HG03103 (cell line): ENCODE results near the gene FDXR.

Experiments
- ATAC-seq: cut with Tn5 transposase; IDR thresholded peaks from one replicate; pipeline ENCODE4 v1.9.1; 2021; ENCODE audit warnings: low read depth; ENCODE audit not compliant: unreplicated experiment

Gene FDXR

DNA sequence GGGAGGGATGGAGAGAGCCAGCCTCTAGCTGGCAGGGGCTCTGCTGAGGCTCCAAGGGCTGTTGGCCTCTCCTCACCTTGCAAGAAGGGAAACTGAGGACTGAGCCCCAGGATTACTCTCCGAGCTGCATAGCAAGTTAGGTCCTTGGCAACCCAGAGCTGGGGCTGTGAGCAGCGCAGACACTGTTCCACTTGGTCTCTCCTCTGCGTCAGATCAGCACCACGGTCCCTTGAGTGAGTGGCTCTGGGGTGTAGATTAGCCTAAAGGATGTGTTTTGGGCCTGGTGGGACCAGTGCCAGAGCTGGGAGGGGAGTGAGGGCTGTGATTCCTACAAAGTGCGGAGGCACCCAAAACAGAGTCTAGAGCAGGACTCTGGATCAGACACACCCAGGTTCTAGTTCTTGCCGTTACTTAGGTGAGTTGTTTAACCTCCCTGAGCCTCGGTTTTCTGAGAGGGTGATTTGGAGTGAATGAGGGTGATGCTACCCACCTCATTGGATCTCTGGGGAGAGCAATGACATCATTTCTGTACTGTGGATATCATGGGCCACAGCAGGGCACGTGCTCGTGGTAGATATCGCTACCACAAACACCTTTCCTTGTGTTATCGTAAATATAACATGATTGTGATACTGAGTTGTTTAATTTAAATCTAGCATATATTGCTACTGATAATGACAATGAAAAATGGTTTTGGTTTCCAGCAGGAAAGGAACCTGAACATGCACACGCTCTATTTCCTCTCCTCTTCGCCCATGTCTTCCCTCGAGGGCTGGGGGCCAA is 28.8 kb upstream of the FDXR start:
- ATAC-seq: no peak

DNA sequence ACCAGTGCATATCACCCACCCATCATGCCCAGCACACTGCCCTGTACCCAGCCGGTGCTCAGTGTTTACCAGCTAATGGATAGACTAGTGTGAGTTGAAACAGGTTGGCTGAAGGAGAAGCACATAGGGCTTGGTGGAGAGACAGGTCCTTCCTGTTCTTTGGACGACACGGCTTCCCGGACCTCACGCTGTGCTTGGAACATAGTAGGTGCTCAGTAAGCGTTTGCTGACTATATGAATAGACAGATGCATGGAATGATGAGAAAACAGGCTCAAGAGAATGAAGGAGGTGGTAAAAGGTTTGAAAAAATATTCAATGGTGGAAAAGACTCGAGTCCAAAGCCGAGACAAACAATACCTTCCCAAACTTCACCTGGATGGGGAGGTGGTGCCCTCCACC is 27.4 kb upstream of the FDXR start:
- ATAC-seq: no peak

GRCh38 chr17:74898376-74898946 is 25.7 kb upstream of the FDXR start:
- no peak for ATAC-seq

GRCh38 chr17:74893936-74894671 is 21.3 kb upstream of the FDXR start:
- no peak for ATAC-seq

- ATAC-seq: no peak
Measured at GRCh38 chr17:74892974-74893911, 20.4 kb upstream of the FDXR start, which contains the start of gene FADS6. FADS6 (minus strand) TSS chr17:74893633; CDS start chr17:74893595, 38 bp downstream.

DNA sequence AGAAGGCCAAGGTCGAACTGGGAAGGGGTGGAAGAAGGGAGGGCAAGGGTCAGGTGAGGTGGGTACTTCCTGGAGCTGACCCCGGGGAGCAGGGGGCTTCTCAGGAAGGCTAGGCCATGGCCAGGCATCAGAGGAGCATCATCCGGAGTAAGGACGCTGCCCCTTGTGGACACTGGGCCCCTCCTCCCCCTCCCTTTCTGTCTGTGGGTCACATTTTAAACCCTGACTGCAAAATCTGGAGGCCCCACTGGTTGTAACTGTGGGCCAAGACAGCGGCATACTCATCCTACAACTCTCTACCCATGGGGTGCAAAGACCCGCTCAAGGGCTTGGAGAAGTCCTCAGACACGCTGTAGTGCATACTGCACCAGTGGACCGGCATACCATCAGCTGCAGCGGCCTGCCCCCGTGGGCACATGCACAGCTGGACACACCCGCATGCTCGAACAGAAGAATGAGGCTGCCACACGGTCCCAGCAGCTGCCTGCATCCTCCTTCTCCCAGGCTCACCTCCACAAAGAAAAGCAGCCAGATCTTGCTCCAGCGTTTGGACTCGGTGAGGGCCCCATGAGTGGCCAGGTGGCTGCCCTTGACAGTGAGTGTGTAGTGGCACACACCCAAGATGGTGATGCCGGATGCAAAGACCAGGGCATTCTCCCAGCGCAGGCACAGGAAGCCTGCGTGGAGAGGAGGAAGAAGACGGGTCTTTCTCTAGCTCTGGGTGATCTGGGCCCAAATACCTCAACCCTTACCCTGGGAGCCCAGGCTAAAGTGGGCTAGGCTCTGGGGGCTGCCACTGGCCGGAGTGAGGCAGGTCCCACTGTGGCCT is 19.4 kb upstream of the FDXR start:
- no peak for ATAC-seq

DNA sequence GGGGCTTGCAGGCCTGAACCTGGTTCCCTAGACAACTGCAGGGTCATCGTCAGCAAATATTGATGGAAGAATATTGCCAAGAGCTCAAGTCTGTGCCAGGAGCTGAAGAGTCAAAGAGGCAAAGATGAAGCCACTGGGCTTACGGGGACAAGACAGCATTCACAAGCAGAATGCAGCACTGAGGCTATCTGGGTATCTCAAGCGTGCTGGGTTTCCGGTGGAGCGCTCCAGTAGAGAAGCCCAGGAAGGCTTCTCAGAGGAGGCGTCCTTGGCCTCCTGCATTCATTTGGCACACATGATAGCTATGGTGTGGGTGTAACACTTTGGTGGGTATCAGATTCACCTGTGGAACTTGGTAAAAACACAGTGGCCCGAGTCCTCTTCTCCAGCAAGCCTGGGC is 17.8 kb upstream of the FDXR start:
- no peak for ATAC-seq

DNA sequence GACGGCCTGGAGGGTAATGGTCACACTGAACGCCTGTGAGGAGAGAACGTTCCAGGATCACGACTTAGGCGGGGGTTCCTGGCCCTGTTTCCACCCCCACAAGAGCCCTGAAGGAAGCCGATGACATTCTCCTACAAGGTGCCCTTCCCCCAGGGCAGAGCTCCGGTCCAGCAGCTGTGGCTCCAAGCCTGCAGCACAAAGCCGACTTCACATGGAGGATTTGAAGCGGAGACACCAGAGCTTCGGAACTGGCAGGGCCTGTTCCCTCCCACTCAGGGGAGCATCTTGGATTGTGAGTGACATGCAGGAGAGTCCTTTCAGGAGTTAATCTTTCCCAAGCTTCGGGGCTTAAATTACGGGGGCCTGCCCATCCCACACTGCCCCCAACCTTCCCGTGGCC is 15.7 kb upstream of the FDXR start:
- no peak for ATAC-seq

DNA sequence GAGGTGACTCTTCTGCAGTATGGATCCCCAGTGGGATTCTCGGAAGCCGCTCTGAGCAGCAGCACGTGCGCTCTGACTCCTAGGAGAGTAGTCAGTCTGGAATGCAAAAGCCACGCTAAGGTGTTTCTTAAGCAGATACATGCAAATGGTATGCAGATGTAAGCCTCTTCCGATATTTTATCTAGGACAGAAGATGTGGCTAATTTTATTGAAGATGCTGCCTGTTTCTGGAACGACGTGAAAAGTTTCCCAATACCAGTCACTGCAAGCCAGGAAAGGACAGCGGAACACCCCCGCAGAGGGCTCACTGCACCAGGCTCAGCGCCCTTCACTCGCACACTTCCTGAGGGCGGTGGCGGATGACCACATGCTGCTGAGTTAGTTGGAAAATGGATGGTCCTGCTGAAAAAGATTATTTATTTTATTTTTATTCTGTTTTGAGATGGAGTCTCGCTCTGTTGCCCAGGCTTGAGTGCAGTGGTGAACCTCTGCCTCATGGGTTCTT is 10.5 kb upstream of the FDXR start:
- ATAC-seq: no peak

DNA sequence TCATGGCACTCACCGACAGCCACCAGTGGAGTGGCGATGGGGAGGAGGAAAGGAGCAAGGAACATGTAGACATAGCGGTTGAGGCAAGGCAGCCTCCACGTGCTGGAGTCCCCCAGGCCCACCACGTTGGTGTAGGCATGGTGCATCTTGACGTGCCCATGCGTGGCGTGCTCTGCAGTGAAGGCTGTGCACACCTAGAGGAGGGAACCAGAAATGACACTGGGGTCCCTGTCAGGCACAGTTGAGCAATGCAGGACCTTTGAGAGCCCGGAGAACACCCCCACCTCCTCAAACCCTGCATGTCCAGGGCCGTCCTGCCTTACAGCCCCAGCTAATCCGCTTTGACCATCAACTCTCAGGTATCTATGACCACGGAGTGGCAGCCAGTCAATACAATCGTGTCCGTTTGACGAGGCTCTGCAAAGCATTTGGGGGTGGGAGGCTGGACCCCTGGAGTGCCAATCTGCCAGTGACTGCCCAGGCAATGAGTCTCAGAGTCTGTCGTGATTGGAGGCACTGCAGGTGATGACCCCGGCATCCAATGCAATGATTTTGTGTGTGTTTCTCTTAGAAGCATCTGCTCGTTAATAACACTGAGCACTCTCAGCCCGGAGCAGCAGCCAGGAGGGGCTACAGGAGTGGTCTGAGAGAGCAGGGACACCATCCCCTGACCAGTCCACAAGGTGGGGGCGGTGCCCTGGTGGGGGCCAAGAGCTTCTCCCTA is 9.9 kb upstream of the FDXR start:
- no peak for ATAC-seq

- no peak for ATAC-seq
Measured at GRCh38 chr17:74881073-74881472, 8.3 kb upstream of the FDXR start.

- ATAC-seq: no peak
Measured at GRCh38 chr17:74879308-74879707, 6.5 kb upstream of the FDXR start.

DNA sequence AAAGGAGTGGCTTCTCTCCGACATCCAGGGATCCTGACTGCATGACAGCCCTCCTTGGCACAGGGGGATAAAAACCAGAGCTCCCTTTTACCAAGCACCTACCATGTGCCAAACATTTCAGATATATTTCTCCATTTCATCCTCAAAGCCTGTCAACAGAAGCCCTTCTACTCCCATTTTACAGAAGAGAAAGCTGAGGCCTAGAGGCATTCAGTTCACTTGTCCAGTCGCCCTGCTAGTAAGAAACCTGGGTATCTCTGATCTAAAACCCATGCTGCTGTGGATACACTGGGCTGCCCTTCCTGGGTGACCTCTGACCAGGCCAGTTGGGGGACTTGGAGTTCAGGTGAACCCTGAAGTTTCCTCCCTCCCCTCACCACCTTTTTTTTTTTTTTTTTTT is 5.9 kb upstream of the FDXR start:
- no peak for ATAC-seq

DNA sequence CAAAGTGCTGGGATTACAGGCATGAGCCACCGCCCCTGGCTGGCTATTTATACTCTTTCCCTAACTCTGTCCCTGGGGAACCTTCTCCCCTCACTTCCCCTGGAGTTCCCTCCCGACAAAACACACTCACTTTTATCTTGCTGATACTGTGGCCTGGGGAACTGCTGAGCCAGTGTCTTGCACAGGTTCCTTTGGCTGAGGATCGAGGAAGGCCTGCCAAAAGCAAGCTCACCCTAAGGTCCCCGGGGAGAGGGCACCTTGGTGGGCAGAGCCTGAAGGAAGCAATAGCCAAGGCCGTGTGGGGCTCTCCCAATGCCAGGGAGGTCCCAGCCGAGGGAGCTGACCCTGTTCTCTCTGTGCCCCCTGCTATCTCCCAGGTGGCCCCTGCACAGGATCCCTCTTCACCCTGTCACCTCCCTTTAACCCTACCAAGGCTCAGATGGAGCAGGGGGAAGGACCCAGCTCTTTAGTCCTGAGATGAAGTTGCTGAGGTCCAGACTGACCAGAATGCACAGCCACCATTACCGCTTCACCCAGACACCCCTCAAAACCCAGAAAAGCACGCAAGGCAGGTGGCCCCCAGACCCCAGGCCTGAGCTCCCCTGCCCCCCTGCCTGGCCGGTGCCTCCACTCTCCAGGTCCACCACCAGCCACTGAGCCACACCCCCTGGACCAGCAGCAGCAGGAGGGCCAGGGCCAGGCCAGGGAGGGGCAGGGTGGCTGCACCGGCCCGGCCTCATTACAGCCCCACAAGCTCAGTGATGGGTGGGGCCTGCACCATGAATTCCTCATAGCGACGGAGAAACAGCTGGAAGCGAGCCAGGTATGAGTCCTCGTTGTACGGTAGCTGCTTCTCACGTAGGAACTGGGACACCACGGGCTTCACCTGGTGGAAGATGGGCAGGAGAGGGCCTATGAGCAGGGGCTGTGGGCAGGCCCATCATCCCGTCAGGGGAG is 5.1 kb upstream of the FDXR start:
- ATAC-seq: no peak

GRCh38 chr17:74875977-74876593 is 3.3 kb upstream of the FDXR start:
- no peak for ATAC-seq

DNA sequence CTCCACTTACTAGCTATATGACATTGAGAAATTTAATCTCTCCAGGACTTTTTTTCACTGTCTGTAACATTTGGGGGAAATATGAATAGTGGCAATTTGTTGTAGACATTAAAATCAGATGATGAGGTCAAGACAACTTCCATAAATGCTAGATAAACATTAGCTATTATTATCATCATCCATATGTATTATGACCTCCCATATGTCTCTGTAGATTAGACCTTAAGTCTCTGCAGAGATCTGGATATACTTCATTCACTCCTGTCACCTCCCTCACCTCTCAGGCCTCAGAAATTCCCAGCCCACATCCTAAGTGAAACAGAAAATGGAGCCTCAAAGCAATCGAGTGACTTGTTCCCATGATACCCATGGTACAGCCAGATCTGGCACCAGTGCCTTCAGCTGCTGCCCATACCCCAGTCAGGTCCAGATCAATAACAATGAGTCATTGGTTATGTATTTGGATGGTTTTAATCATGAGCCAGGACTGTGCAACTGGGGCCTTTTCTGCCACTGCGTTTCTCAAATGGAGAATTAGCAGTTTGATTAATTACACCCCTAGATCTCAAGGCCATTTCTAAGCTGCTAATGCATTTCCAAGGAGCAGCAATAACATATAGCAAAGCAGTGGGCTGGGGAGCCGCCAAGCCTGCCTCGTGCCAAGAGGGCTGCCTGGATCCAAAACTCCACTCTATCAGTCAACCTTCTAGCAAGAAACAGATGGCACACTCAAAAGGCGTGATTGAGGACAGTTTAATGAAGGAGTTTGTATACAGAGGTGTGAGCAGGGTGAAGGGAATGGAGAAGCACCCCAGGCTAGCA is 2.6 kb upstream of the FDXR start:
- no peak for ATAC-seq
